Measurements from ENCODE around the gene TRIM54. TPM values are rescaled to one million over a fixed set of nuclear protein-coding genes. Genes with fewer than 3 reads are reported as not detected.
"Not testable (repeated sequence)": the region's sequence is repeated elsewhere in the genome, so short reads cannot be mapped to it uniquely, and the experiment has no call there.

The TRIM54 gene
- total and polyA plus RNA-seq, 8 donors = 0.13 to 0.87 (median 0.43) TPM; not detected in 4

- Histone ChIP-seq H3K27ac (no peak overlapping the region), H3K27me3 (peaks cover 0 to 73% (median 0%) of the 10 kb centered on the region in 3 donors), H3K9me3 (no peaks in the 10 kb centered on the region), H3K4me3 (no peak overlapping the region), H3K36me3 (no peaks in the 10 kb centered on the region), H3K4me1 (no peaks in the 10 kb centered on the region)
- TF ChIP-seq POLR2AphosphoS5 (IDR thresholded peaks at IDR 0.05) (no peak), CTCF (IDR thresholded peaks at IDR 0.05) (no peak), EP300 (IDR thresholded peaks at IDR 0.05) (no peak), POLR2A (IDR thresholded peaks at IDR 0.05) (no peak)
- intact Hi-C loops (cut with DNase I; ENCODE audit: low total_unique reads) = no loop called here
- WGBS, 5 donors = 30 to 46% (median 36%) methylated on average over 11 of the region's 11 CpGs
- no peak for DNase-seq
Observed at GRCh38 chr2:27271631-27272340, 10.4 kb upstream of the TRIM54 start.

GRCh38 chr2:27272537-27273522 lies 9.4 kb upstream of the TRIM54 start:
- H3K27ac ChIP-seq; intact Hi-C loops (cut with DNase I; ENCODE audit: low total_unique reads); H3K4me1 ChIP-seq; H3K36me3 ChIP-seq; H3K4me3 ChIP-seq; DNase-seq; H3K9me3 ChIP-seq: not testable (repeated sequence)
- WGBS, 5 donors = 47 to 71% (median 58%) methylated on average over 15 of the region's 15 CpGs
- peaks cover 0 to 73% (median 0%) of the 10 kb centered on the region in 3 donors for H3K27me3 ChIP-seq

GRCh38 chr2:27275211-27276150 lies 6.7 kb upstream of the TRIM54 start, which contains the start of gene DNAJC5G:
TSS of gene DNAJC5G (plus strand) at chr2:27275433. CDS start at chr2:27276729, 1,296 bp downstream.
- WGBS, 5 donors = 79 to 85% (median 83%) methylated on average over 36 to 39 of the region's 39 CpGs
- intact Hi-C loops (cut with DNase I; ENCODE audit: low total_unique reads) = no loop called here
- Histone ChIP-seq H3K4me1 (peaks cover 0 to 7% (median 0%) of the 10 kb centered on the region in 4 donors), H3K9me3 (no peaks in the 10 kb centered on the region), H3K27ac (no peak within 1 kb of the TSS), H3K27me3 (peaks cover 0 to 62% (median 0%) of the 10 kb centered on the region in 3 donors), H3K4me3 (no peak within 1 kb of the TSS), H3K36me3 (no peaks in the 10 kb centered on the region)
- TF ChIP-seq EP300 (IDR thresholded peaks at IDR 0.05) = no peak
- TF ChIP-seq CTCF (IDR thresholded peaks at IDR 0.05) = no peak
- no peak for TF ChIP-seq POLR2AphosphoS5 (IDR thresholded peaks at IDR 0.05)
- no peak for TF ChIP-seq POLR2A (IDR thresholded peaks at IDR 0.05)
- no peak for DNase-seq

GRCh38 chr2:27278010-27278409 lies 4.2 kb upstream of the TRIM54 start:
- Histone ChIP-seq H3K4me1 (peaks cover 0 to 7% (median 0%) of the 10 kb centered on the region in 4 donors), H3K9me3 (no peaks in the 10 kb centered on the region), H3K27me3 (peaks cover 0 to 68% (median 13%) of the 10 kb centered on the region in 3 donors), H3K36me3 (no peaks in the 10 kb centered on the region), H3K4me3 (no peak overlapping the region), H3K27ac (no peak overlapping the region)
- TF ChIP-seq EP300 (IDR thresholded peaks at IDR 0.05) (no peak), CTCF (IDR thresholded peaks at IDR 0.05) (no peak), POLR2AphosphoS5 (IDR thresholded peaks at IDR 0.05) (no peak), POLR2A (IDR thresholded peaks at IDR 0.05) (no peak)
- no peak for DNase-seq
- WGBS, 5 donors = 45 to 100% (median 70%) methylated on average over 1 of the region's 1 CpG
- intact Hi-C loops (cut with DNase I; ENCODE audit: low total_unique reads) = no loop called here

All from stomach (tissue), 9 donors.